Panc1 (cell line): ENCODE data around the gene MAPK8. TPM values are rescaled to one million over a fixed set of nuclear protein-coding genes. Genes with fewer than 3 reads are reported as not detected.

Experiments used
- ATAC-seq: fragments of 200-7000 bp; cut with Tn5 transposase; 2 replicates; pipeline ENCODE4 v1.9.1; 2020; ENCODE audit warnings: mild to moderate bottlenecking, moderate library complexity
- BruUV-seq: library from RNA; stranded (reverse); fragments of 400-500 nt; replicated peaks from 2 replicates; lab custom pipeline; 2021; lab: Mats Ljungman, UMichigan
- CTCF ChIA-PET: fragments of 300-600 bp; sonication (Branson Sonifier 250); formaldehyde crosslinking; loops from one replicate; lab custom pipeline; 2022; ENCODE audit warnings: antibody characterized with exemption; lab: Charles Lee
- POLR2A ChIA-PET: fragments of 300-600 bp; sonication (Branson Sonifier 250); formaldehyde crosslinking; loops from one replicate; lab custom pipeline; 2022; ENCODE audit warnings: antibody characterized with exemption; lab: Charles Lee
- DNase-seq: peaks from one replicate; pipeline ENCODE4 v3.0.0-alpha.2; 2010; ENCODE audit warnings: low read depth, low spot score
- H3K27ac ChIP-seq: 2 replicates; pipeline ENCODE4 v1.5.1; 2011; ENCODE audit warnings: mild to moderate bottlenecking, low read length, inconsistent platforms
- H3K27me3 ChIP-seq: fragments of 200-500 bp; sonication (Bioruptor generic); 2 replicates; pipeline ENCODE4 v1.6.0; 2014; ENCODE audit warnings: low read length, inconsistent platforms; ENCODE audit not compliant: control insufficient read depth, insufficient read depth
- H3K36me3 ChIP-seq: fragments of 200-500 bp; sonication (Bioruptor generic); 2 replicates; pipeline ENCODE4 v1.5.1; 2014; ENCODE audit warnings: inconsistent platforms, mild to moderate bottlenecking, low read length, moderate library complexity; ENCODE audit not compliant: control insufficient read depth, insufficient read depth
- H3K4me1 ChIP-seq: 2 replicates; pipeline ENCODE4 v1.5.1; 2011; ENCODE audit warnings: inconsistent platforms, mild to moderate bottlenecking, low read length, moderate library complexity; ENCODE audit not compliant: control insufficient read depth, insufficient read depth
- H3K4me3 ChIP-seq, 2 experiments: 2 replicates each; pipeline ENCODE4 v1.5.1; 2011 to 2012; ENCODE audit warnings: low read depth in 2 of 2, low read length in 2 of 2, mild to moderate bottlenecking in 2 of 2, inconsistent platforms in 1 of 2, moderate library complexity in 1 of 2
- H3K9me3 ChIP-seq: fragments of 200-500 bp; sonication (Bioruptor generic); 2 replicates; pipeline ENCODE4 v1.5.1; 2014; ENCODE audit warnings: low read depth, mild to moderate bottlenecking, inconsistent platforms, low read length, moderate library complexity; ENCODE audit not compliant: control insufficient read depth, insufficient read depth
- POLR2AphosphoS5 ChIP-seq: IDR thresholded peaks from 2 replicates; pipeline ENCODE4 v1.6.1; 2012; ENCODE audit warnings: mild to moderate bottlenecking, low read depth, low read length, moderate library complexity
- SIN3A ChIP-seq: IDR thresholded peaks from 2 replicates; pipeline ENCODE4 v1.6.1; 2012; ENCODE audit warnings: low read depth, mild to moderate bottlenecking, low read length, moderate library complexity, borderline replicate concordance; ENCODE audit not compliant: insufficient read depth
- TCF7L2 ChIP-seq: IDR thresholded peaks from 2 replicates; pipeline ENCODE4 v1.6.1; 2011; ENCODE audit warnings: mild to moderate bottlenecking, low read depth, low read length, inconsistent platforms
- in situ Hi-C: cut with HindIII; loops from 2 replicates; pipeline ENCODE4 v1.10.0; 2016; ENCODE audit warnings: low sequenced_read_pairs, low pct_unique_long_range_greater_than_20kb
- intact Hi-C: fragments of 100-400 bp; cut with micrococcal nuclease; formaldehyde crosslinking; loops from one replicate; pipeline ENCODE4 v1.10.0; 2022; ENCODE audit not compliant: unreplicated experiment
- total RNA-seq: library from RNA; stranded (reverse); gene quantifications from one replicate; pipeline ENCODE4 v1.2.1, GENCODE V29; 2021; ENCODE audit not compliant: unreplicated experiment
- TF ChIP-seq, protein P1 (sequence below): fragments of 450-650 bp; IDR thresholded peaks from 2 replicates; pipeline ENCODE4 v1.5.1; 2017; ENCODE audit warnings: mild to moderate bottlenecking
- TF ChIP-seq, protein P2 (sequence below), 2 experiments: IDR thresholded peaks; 2 replicates each; pipeline ENCODE4 v1.6.1; 2011 to 2012; ENCODE audit warnings: low read depth in 2 of 2, control low read depth in 1 of 2, low read length in 1 of 2, mild to moderate bottlenecking in 1 of 2, moderate library complexity in 1 of 2; ENCODE audit not compliant: insufficient read depth in 1 of 2

MAPK8 gene
- total RNA-seq, 1 experiment from 2014 or later, result 66.6 TPM

DNA sequence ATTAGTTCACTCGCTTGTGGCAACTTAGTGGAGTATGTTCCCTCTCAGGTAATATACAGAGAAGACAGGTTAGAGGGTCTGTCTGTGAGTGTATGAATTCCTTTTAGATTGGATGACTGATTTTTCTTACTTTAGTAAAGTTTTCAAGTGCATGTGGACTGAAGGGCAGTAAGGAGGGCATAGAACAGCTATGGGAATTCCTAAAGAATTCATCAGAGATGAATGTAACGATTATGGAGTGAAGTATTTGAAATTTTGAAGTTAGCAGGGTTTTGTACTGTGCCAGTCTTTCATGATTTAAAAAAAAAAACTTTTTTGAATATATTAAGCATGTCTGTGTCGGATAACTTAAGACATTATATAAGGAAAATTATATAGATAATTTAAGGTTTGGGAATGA lies 15.5 kb downstream of the MAPK8 start:
- DNase-seq, result no peak
- no peaks in the 10 kb centered on the region for H3K27me3 ChIP-seq
- ATAC-seq, result no peak
- ChIA-PET CTCF (interaction anchor here (0.6 kb wide), 1 partner anchor 32 kb away, joined by 3 read pairs; no protein-coding TSS in a partner anchor), POLR2A (no interaction called here)
- H3K4me3 ChIP-seq, result no peak overlapping the region
- no peak overlapping the region for H3K27ac ChIP-seq
- BruUV-seq, result no TSS peak
- in situ Hi-C loops, result no loop called here
- no peaks in the 10 kb centered on the region for H3K36me3 ChIP-seq
- no peaks in the 10 kb centered on the region for H3K9me3 ChIP-seq
- TF ChIP-seq, protein P1, sequence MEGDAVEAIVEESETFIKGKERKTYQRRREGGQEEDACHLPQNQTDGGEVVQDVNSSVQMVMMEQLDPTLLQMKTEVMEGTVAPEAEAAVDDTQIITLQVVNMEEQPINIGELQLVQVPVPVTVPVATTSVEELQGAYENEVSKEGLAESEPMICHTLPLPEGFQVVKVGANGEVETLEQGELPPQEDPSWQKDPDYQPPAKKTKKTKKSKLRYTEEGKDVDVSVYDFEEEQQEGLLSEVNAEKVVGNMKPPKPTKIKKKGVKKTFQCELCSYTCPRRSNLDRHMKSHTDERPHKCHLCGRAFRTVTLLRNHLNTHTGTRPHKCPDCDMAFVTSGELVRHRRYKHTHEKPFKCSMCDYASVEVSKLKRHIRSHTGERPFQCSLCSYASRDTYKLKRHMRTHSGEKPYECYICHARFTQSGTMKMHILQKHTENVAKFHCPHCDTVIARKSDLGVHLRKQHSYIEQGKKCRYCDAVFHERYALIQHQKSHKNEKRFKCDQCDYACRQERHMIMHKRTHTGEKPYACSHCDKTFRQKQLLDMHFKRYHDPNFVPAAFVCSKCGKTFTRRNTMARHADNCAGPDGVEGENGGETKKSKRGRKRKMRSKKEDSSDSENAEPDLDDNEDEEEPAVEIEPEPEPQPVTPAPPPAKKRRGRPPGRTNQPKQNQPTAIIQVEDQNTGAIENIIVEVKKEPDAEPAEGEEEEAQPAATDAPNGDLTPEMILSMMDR, result no peak
- no peak for TF ChIP-seq POLR2AphosphoS5
- no peak for TF ChIP-seq SIN3A
- TF ChIP-seq TCF7L2, result no peak
- TF ChIP-seq, protein P2, sequence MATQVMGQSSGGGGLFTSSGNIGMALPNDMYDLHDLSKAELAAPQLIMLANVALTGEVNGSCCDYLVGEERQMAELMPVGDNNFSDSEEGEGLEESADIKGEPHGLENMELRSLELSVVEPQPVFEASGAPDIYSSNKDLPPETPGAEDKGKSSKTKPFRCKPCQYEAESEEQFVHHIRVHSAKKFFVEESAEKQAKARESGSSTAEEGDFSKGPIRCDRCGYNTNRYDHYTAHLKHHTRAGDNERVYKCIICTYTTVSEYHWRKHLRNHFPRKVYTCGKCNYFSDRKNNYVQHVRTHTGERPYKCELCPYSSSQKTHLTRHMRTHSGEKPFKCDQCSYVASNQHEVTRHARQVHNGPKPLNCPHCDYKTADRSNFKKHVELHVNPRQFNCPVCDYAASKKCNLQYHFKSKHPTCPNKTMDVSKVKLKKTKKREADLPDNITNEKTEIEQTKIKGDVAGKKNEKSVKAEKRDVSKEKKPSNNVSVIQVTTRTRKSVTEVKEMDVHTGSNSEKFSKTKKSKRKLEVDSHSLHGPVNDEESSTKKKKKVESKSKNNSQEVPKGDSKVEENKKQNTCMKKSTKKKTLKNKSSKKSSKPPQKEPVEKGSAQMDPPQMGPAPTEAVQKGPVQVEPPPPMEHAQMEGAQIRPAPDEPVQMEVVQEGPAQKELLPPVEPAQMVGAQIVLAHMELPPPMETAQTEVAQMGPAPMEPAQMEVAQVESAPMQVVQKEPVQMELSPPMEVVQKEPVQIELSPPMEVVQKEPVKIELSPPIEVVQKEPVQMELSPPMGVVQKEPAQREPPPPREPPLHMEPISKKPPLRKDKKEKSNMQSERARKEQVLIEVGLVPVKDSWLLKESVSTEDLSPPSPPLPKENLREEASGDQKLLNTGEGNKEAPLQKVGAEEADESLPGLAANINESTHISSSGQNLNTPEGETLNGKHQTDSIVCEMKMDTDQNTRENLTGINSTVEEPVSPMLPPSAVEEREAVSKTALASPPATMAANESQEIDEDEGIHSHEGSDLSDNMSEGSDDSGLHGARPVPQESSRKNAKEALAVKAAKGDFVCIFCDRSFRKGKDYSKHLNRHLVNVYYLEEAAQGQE (IDR thresholded peaks at IDR 0.05; ENCODE audit: insufficient read depth in 1 of 2, low read depth in 2 of 2, low read length in 1 of 2), result no peak
- H3K4me1 ChIP-seq, result no peaks in the 10 kb centered on the region
- intact Hi-C loops, result no loop called here

DNA sequence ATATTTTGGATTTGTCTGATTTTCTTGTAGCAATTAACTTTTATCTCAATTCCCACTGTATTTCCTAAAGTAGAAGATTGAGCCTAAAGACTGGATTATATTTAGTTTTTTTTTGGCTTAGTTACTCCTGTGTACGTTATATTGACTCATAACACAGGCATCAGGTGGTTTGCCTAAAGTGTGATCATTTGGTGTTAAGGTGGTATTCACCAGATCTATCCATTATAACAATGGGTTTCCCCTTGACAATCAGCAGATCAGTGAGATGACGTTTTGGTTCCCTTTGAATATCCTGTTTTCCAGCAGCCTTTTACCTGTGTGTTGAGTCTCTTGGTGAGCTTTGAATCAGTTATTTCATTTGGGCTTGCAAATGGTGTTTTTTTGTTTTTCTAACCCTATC lies 18.1 kb downstream of the MAPK8 start:
- H3K27me3 ChIP-seq, result no peaks in the 10 kb centered on the region
- intact Hi-C loops (no loop called here), in situ Hi-C loops (no loop called here)
- H3K27ac ChIP-seq, result no peak overlapping the region
- no peaks in the 10 kb centered on the region for H3K9me3 ChIP-seq
- no peaks in the 10 kb centered on the region for H3K36me3 ChIP-seq
- ChIA-PET POLR2A (no interaction called here), CTCF (no interaction called here)
- no TSS peak for BruUV-seq
- H3K4me3 ChIP-seq, result no peak overlapping the region
- no peaks in the 10 kb centered on the region for H3K4me1 ChIP-seq
- ATAC-seq, result no peak
- TF ChIP-seq, protein P1, result no peak
- no peak for DNase-seq
